HPDE6-E6E7 (cell line): ENCODE data around the gene DDR2.
A peak's percentile ranks its signal among the peaks of the same experiment; 100 is the strongest.
"Not testable (repeated sequence)": the region's sequence is repeated elsewhere in the genome, so short reads cannot be mapped to it uniquely, and the experiment has no call there.

Experiments used
- DNase-seq: peaks from one replicate; pipeline ENCODE4 v3.0.0; 2011; ENCODE audit warnings: missing footprints; ENCODE audit errors: extremely low spot score

Gene DDR2

GRCh38 chr1:162632217-162632666 lies at the start of gene DDR2:
Gene DDR2 (plus strand): TSS chr1:162632464. CDS start chr1:162719064, 86,600 bp downstream.
- DNase-seq: no peak

GRCh38 chr1:162582901-162583300 lies 49.4 kb upstream of the DDR2 start:
- not testable (repeated sequence) for DNase-seq

DNA sequence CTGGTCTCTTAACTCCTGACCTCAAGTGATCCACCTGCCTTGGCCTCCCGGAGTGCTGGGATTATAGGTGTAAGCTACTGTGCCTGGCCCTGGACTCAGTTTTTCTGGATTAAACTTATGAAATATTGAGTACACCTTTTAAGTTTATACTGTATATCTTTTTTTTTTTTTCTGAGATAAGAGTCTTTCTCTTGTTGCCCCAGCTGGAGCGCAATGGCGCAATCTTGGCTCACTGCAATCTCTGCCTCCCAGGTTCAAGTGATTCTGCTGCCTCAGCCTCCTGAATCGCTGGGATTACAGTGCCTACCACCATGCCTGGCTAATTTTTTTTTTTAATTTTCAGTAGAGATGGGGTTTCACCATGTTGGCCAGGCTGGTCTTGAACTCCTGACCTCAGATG lies 47.2 kb upstream of the DDR2 start:
- not testable (repeated sequence) for DNase-seq

DNA sequence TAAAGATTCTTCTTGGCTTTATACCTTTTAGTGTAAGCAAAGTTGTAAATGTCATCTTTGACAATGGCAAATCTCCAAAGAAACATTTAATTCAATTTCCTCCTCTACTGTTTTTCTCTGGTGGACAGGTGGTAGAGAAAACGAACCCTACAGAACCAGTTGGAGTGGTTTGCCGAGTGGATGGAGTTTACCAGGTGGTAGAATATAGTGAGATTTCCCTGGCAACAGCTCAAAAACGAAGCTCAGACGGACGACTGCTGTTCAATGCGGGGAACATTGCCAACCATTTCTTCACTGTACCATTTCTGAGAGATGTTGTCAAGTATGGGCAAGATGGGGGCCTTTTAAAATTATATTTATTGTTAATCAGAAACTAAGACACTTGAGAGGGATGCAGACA lies 44.9 kb upstream of the DDR2 start:
- DNase-seq: no peak

DNA sequence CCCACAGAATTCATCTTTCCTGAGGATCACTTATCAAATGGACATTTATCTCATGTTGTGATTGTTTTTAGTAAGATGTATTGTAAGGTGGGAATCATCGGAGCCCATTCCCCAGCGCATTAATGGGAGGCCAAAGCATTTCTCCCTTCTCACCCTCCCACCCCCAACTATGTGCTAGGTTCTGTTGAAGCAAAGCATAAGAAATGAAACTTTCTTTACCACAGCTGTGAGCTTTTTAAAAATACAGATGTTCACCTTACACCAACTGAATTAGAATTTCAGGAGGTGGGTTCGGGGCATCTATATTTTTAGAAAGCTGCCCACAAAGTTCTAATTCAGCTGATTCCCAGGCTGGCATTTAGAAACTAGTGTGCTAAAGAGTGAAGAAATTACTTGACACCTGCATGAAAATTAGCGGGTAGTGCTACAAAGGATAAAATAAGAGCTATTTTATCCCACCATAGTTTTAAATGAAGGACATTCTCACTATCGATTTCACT lies 44.5 kb upstream of the DDR2 start:
- DNase-seq: no peak

DNA sequence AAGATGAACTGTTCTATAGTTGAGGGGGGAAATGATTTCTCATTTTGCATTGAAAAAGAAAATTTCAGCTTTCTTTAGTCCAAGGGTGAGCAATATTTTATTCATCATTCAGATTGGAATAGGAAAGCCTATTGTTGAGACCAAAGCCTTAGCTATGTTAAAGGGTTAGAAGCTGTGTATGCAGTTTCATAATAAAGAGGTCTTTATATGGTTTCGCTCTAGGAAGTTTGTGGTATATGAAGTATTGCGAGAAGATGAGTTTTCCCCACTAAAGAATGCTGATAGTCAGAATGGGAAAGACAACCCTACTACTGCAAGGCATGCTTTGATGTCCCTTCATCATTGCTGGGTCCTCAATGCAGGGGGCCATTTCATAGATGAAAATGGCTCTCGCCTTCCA lies 42.2 kb upstream of the DDR2 start:
- no peak for DNase-seq

GRCh38 chr1:162590686-162591085 lies 41.6 kb upstream of the DDR2 start:
- no peak for DNase-seq

- DNase-seq: no peak
These were observed 35.6 kb upstream of the DDR2 start for GRCh38 chr1:162596514-162597170.

DNA sequence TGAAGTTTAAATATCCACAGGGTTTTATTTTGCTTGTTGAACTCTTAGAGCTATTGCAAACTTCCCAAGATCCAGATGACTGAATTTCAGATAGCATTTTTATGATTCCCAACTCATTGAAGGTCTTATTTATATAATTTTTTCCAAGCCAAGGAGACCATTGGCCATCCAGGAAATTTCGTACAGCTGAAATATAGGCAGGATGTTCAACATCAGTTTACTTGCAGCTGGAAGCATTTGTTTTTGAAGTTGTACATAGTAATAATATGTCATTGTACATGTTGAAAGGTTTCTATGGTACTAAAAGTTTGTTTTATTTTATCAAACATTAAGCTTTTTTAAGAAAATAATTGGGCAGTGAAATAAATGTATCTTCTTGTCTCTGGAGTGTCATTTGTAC lies 32.8 kb upstream of the DDR2 start:
- no peak for DNase-seq

DNA sequence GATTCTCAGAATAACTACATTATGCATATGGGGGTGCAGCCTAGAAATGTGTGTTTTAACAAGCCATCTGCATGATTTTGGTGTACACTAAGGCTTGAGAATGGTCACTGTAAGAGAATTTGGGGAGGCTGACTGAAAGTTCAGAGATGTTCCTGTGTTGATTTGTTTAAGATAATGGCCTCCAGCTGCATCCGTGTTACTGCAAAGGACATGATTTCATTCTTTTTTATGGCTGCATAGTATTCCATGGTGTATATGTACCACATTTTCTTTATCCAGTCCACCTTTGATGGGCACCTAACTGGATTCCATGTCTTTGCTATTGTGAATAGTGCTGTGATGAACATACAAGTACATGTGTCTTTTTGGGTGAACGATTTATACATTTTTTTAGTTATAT lies 29.1 kb upstream of the DDR2 start:
- DNase-seq: not testable (repeated sequence)

- peak; percentile 25 for DNase-seq
These were observed 26.9 kb upstream of the DDR2 start for GRCh38 chr1:162605225-162605927.

DNA sequence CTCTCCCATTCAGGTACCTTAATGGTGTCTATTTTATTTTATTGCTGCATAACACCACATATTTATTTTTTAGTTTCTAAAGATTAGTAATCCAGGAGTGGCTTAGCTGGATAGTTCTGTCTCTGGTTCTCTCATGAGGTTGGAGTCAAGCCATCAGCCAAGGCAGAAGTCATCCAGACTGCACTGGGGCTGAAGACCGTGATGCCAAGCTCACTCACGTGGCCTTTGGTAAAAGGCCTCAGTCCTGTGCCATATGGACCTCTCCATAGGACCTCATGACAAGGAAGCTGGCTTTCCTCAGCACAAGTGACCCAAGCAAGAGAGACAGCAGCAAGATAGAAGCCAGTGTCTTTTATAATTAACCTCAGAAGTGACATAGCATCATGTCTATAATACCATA lies 23.0 kb upstream of the DDR2 start:
- DNase-seq: no peak

- DNase-seq: no peak
These were observed 19.5 kb upstream of the DDR2 start for GRCh38 chr1:162612606-162613400.

DNA sequence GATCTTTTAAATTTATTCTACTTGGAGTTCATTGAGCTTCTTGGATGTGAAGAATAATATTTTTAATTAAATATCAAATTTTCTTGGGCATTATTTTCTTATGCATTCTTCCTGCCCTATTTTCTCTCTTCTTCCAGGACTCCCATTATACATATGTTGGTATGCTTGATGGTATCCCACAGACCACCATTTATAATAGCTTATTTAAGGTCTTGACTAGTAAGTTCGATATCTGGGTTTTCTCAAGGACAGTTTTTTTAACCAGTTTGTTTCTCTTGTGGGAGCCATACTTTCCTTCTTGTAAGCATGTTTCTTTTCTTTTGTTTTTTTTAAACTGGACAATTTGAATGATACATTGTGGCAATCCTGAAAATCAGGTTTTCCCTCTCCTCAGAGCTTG lies 15.4 kb upstream of the DDR2 start:
- no peak for DNase-seq

- no peak for DNase-seq
These were observed 14.8 kb upstream of the DDR2 start for GRCh38 chr1:162617513-162617912.

GRCh38 chr1:162619076-162619475 lies 13.2 kb upstream of the DDR2 start:
- DNase-seq: no peak

GRCh38 chr1:162621256-162621655 lies 11.0 kb upstream of the DDR2 start:
- no peak for DNase-seq

DNA sequence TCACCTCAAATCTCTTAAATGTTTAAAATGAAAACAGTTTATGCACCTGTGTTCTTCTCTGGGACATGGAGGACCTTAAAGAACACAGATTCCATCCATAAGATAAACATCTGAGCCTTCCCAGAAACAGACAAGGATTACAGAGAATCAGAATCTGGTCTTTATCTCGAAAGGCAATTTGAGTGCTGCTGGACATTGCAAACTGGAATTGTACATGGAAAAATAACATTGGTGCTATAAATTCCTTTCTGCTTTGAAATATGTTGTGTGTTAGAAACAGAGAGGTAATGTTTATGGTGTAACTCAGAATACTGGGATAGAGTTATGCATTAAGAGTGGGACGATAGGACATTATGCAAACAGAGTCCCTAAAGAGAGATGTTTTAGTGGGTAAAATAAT lies 6.6 kb upstream of the DDR2 start:
- DNase-seq: no peak

DNA sequence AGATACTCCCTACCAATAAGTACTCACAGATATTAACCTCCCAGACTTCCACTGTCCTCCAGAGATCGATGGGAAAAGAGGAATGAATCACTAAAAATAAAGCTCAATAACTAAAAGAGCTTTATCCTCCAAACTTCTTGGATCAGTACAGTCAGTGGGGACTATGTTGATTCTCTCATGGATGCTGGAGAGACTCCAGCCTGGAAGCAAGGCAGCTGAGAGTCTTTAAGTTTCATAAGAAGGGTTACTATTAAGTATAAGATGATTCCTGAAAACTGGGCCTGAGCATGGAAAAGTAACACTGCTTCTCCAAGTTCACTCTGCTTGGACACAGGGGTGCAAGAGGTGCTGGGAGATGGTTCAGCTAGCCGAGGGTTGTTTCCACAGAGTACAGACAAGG lies 6.2 kb upstream of the DDR2 start:
- no peak for DNase-seq

GRCh38 chr1:162626761-162627160 lies 5.5 kb upstream of the DDR2 start:
- DNase-seq: no peak

- DNase-seq: no peak
These were observed 4.5 kb upstream of the DDR2 start for GRCh38 chr1:162627662-162628296.

DNA sequence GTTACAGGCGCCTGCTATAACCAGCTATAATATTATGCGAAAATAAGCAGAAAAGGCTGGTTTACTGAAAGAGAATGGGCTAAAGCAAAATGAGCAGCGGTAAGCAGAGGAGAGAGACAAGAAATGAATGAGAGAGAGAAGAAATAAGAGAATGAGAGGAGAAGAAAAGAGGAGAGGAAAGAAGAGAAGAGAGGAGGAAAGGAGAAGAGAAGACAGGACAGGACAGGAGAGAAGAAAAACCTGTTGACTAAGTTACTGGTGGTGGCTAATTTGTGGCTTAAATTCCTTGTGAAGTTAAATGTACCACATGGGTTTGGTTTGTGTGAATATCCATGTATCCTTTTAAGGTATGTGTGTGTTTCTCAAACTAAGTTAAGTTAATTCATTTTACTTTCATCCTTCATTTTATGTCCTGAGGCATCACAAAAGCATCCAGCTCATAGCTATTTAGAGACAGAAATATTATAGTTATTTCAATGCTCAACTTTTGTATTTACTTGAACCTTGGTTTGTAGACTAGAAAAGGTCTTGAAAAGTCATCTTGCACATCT lies 3.1 kb upstream of the DDR2 start:
- no peak for DNase-seq
